Middle frontal gyrus (tissue), 1 donor: ENCODE results near the gene COX4I2.
"Not testable (repeated sequence)": the region's sequence is repeated elsewhere in the genome, so short reads cannot be mapped to it uniquely, and the experiment has no call there.

Experiments
- DNase-seq: peaks from one replicate; pipeline ENCODE4 v3.0.0-alpha.2; 2015; ENCODE audit warnings: low spot score; ENCODE audit errors: extremely low spot score

The COX4I2 gene

GRCh38 chr20:31653561-31653960 lies 15.8 kb downstream of the COX4I2 start:
- no peak for DNase-seq

GRCh38 chr20:31654534-31654933 lies 16.8 kb downstream of the COX4I2 start:
- DNase-seq, result no peak

- DNase-seq, result peak; percentile 69
Observed at GRCh38 chr20:31661625-31662371, 24.1 kb downstream of the COX4I2 start.

GRCh38 chr20:31662372-31662854 lies 24.7 kb downstream of the COX4I2 start:
- no peak for DNase-seq

- no peak for DNase-seq
Observed at GRCh38 chr20:31663524-31663837, 25.8 kb downstream of the COX4I2 start.

GRCh38 chr20:31663838-31664695 lies 26.4 kb downstream of the COX4I2 start:
- no peak for DNase-seq

GRCh38 chr20:31664696-31665354 lies 27.1 kb downstream of the COX4I2 start:
- no peak for DNase-seq

- DNase-seq, result no peak
Observed at GRCh38 chr20:31665753-31666152, 28.0 kb downstream of the COX4I2 start.

GRCh38 chr20:31666258-31667042 lies 28.7 kb downstream of the COX4I2 start:
- no peak for DNase-seq

GRCh38 chr20:31667315-31668285 lies 29.9 kb downstream of the COX4I2 start:
- no peak for DNase-seq

GRCh38 chr20:31668944-31669343 lies 31.2 kb downstream of the COX4I2 start:
- not testable (repeated sequence) for DNase-seq

- DNase-seq, result no peak
Observed at GRCh38 chr20:31669876-31670275, 32.2 kb downstream of the COX4I2 start.

- DNase-seq, result peak; percentile 71
Observed at GRCh38 chr20:31670371-31671228, 32.9 kb downstream of the COX4I2 start.

GRCh38 chr20:31671324-31671723 lies 33.6 kb downstream of the COX4I2 start:
- no peak for DNase-seq

- DNase-seq, result no peak
Observed at GRCh38 chr20:31673435-31673834, 35.7 kb downstream of the COX4I2 start.

- DNase-seq, result no peak
Observed at GRCh38 chr20:31673943-31674463, 36.3 kb downstream of the COX4I2 start.

GRCh38 chr20:31674895-31675827 lies 37.4 kb downstream of the COX4I2 start:
- peak; percentile 41 for DNase-seq
